ENCODE results near the gene VSIG10. TPM values are rescaled to one million over a fixed set of nuclear protein-coding genes. Genes with fewer than 3 reads are reported as not detected.

The VSIG10 gene
- polyA plus RNA-seq, 3 donors: 1.5 to 2.3 (median 1.5) TPM

GRCh38 chr12:118015306-118015705 is 88.5 kb downstream of the VSIG10 start:
- intact Hi-C loops (cut with micrococcal nuclease): loop anchor here (5.0 kb wide), 1 partner anchor 47 kb away; the partner anchor contains the start of gene WSB2 (in 2 of the 2)
- no peak overlapping the region for H3K27ac Mint-ChIP-seq

More at GRCh38 chr12:118015306-118015705, 88.5 kb downstream of the VSIG10 start:
- H3K36me3 ChIP-seq (replicated peaks in 1 of 2; ENCODE audit: control insufficient read depth in 1 of 2, insufficient read depth in 2 of 2, low read length in 2 of 2): peaks cover 7 to 8% of the 10 kb centered on the region in 2 donors
- H3K9ac ChIP-seq (ENCODE audit: insufficient read depth, low read length, poor library complexity, severe bottlenecking): no peak overlapping the region
- Mint-ChIP-seq H3K4me1 (peaks cover 13% of the 10 kb centered on the region), H3K27me3 (ENCODE audit: low read depth in 3 of 3) (peaks cover 1 to 11% (median 11%) of the 10 kb centered on the region in 3 donors), H3K9me3 (peaks cover 0 to 7% (median 2%) of the 10 kb centered on the region in 7 donors), H3K4me3 (no peak overlapping the region), H3K36me3 (peaks cover 10 to 11% of the 10 kb centered on the region in 2 donors)
- DNase-seq: no peak
- no peaks in the 10 kb centered on the region for H3K27me3 ChIP-seq (ENCODE audit: control insufficient read depth in 2 of 2, insufficient read depth in 2 of 2, low read length in 2 of 2)
- 100% methylated on average over 1 of the region's 2 CpGs for WGBS (ENCODE audit: insufficient coverage)
- no peak overlapping the region for H3K4me3 ChIP-seq (replicated peaks in 1 of 3; ENCODE audit: low read depth in 2 of 3, low read length in 3 of 3)
- no peaks in the 10 kb centered on the region for H4K20me1 ChIP-seq (ENCODE audit: insufficient read depth, low read length)
- peaks cover 13% of the 10 kb centered on the region in 2 donors for H3K4me1 ChIP-seq (ENCODE audit: control insufficient read depth in 1 of 2, insufficient read depth in 2 of 2, low read length in 2 of 2)
- peaks cover 14% of the 10 kb centered on the region for H3K79me2 ChIP-seq (ENCODE audit: insufficient read depth, low read length)
- H3K4me2 ChIP-seq (replicated peaks; ENCODE audit: extremely low read depth, low read length, poor library complexity, severe bottlenecking): no peak overlapping the region
- H2AFZ ChIP-seq (ENCODE audit: insufficient read depth, low read depth, low read length, poor library complexity, severe bottlenecking): no peak overlapping the region
- H3K27ac ChIP-seq (ENCODE audit: low read depth in 1 of 2, low read length in 2 of 2): no peak overlapping the region
- no peaks in the 10 kb centered on the region for H3K9me3 ChIP-seq (replicated peaks in 1 of 2; ENCODE audit: control insufficient read depth in 1 of 2, insufficient read depth in 1 of 2, low read length in 2 of 2)
- no peak for TF ChIP-seq CTCF (IDR thresholded peaks at IDR 0.05)

Small RNAs within 50 kb of the gene (small RNA-seq; reads per million reads assigned to genes)
- gene AC131159.1 (ENCODE audit: insufficient read length, low read depth): not detected

Other genes starting within 250 kb of the VSIG10 start
- not detected for gene KSR2, start 135.0 kb downstream of the VSIG10 start, polyA plus RNA-seq
- gene RFC5, start 87.3 kb downstream of the VSIG10 start, polyA plus RNA-seq: 1 to 10 TPM; 6.6 to 8.0 (median 7.5) TPM
- 10 to 100 TPM; 25.4 to 36.3 (median 25.8) TPM for gene WSB2, start 42.8 kb downstream of the VSIG10 start, polyA plus RNA-seq
- gene PEBP1, start 32.1 kb upstream of the VSIG10 start, polyA plus RNA-seq: 10 to 100 TPM; 23.0 to 57.9 (median 47.6) TPM

All from CD14-positive monocyte (primary cell).